Activated T-cell treated with anti-CD3 and anti-CD28 coated beads, Interleukin-2, amount 50 U/mL, for 72 hours (primary cell): ENCODE measurements around the gene ALDH3B1. TPM values are rescaled to one million over a fixed set of nuclear protein-coding genes. Genes with fewer than 3 reads are reported as not detected.

Experiments used
- ATAC-seq, 2 donors: fragments of 150-1000 bp; cut with Tn5 transposase; replicated peaks in 1 of 2; 2 replicates each; pipeline ENCODE4 v1.10.0; 2021; ENCODE audit warnings: moderate library complexity in 2 of 2, mild to moderate bottlenecking in 1 of 2
- DNase-seq, 2 donors: peaks; one replicate each; pipeline ENCODE4 v3.0.0; 2021 to 2022; ENCODE audit warnings: mixed read lengths in 1 of 2
- H3K27ac Mint-ChIP-seq: one replicate; pipeline ENCODE4 v1.8.0; 2022; ENCODE audit warnings: mild to moderate bottlenecking, moderate library complexity, mixed read lengths
- H3K27me3 Mint-ChIP-seq: one replicate; pipeline ENCODE4 v1.8.0; 2022; ENCODE audit warnings: low read depth, mixed read lengths
- H3K36me3 Mint-ChIP-seq, 2 donors: one replicate each; pipeline ENCODE4 v1.8.0; 2022; ENCODE audit warnings: mixed read lengths in 2 of 2, mild to moderate bottlenecking in 1 of 2; ENCODE audit not compliant: insufficient read depth in 2 of 2
- H3K4me1 Mint-ChIP-seq: one replicate; pipeline ENCODE4 v1.8.0; 2022; ENCODE audit warnings: low read depth, mixed read lengths
- H3K4me3 Mint-ChIP-seq, 2 donors: one replicate each; pipeline ENCODE4 v1.8.0; 2022; ENCODE audit warnings: mild to moderate bottlenecking in 2 of 2, mixed read lengths in 2 of 2, moderate library complexity in 2 of 2
- H3K9me3 Mint-ChIP-seq, 2 donors: one replicate each; pipeline ENCODE4 v1.8.0; 2022; ENCODE audit warnings: mixed read lengths in 2 of 2
- total RNA-seq, 2 donors: library from RNA; stranded (reverse); gene quantifications; one replicate each; pipeline ENCODE4 v1.2.3, GENCODE V29; 2022

The ALDH3B1 gene
- total RNA-seq, 2 donors from 2014 or later = 0.10 to 0.16 TPM

DNA sequence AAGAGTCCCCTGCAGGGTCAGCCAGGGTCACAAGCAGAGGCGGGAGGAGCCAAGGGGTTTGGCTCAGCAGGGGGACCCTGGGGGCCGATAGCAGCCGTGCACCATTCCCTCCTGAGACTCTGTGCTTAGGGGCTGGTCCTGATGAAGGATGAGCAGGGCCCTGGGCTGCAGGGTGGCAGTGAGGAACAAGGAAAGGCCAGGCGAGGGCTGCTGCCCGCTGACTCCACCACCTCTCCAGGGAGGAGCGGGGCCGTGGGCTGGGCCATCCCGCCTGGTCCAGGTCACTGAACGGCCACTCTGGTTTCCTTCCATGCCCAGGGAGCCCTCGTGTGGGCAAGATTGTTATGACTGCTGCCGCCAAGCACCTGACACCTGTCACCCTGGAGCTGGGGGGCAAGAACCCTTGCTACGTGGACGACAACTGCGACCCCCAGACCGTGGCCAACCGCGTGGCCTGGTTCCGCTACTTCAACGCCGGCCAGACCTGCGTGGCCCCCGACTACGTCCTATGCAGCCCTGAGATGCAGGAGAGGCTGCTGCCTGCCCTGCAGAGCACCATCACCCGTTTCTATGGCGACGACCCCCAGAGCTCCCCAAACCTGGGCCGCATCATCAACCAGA lies 11.2 kb downstream of the ALDH3B1 start:
- Mint-ChIP-seq H3K27me3 (no peaks in the 10 kb centered on the region), H3K4me1 (no peaks in the 10 kb centered on the region), H3K36me3 (peaks cover 0 to 2% of the 10 kb centered on the region in 2 donors), H3K4me3 (no peak overlapping the region), H3K27ac (no peak overlapping the region), H3K9me3 (no peaks in the 10 kb centered on the region)
- no peak for ATAC-seq
- no peak for DNase-seq

DNA sequence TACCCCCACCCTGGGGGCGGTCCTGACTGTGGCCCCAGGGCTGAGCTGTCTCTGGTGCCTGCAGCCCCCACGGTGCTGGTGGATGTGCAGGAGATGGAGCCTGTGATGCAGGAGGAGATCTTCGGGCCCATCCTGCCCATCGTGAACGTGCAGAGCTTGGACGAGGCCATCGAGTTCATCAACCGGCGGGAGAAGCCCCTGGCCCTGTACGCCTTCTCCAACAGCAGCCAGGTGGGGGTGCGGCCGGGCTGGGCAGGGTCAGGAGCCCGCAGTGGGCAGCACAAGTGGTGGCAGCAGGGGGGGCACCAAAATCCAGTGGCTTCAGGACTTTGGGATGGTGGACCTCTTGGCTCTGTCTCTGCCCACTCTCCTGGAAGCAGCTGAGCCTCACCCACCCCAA lies 12.4 kb downstream of the ALDH3B1 start:
- ATAC-seq (no peak), DNase-seq (no peak)
- no peak overlapping the region for H3K27ac Mint-ChIP-seq
- no peaks in the 10 kb centered on the region for H3K4me1 Mint-ChIP-seq
- no peaks in the 10 kb centered on the region for H3K9me3 Mint-ChIP-seq
- H3K36me3 Mint-ChIP-seq = peaks cover 0 to 2% of the 10 kb centered on the region in 2 donors
- no peaks in the 10 kb centered on the region for H3K27me3 Mint-ChIP-seq
- no peak overlapping the region for H3K4me3 Mint-ChIP-seq

DNA sequence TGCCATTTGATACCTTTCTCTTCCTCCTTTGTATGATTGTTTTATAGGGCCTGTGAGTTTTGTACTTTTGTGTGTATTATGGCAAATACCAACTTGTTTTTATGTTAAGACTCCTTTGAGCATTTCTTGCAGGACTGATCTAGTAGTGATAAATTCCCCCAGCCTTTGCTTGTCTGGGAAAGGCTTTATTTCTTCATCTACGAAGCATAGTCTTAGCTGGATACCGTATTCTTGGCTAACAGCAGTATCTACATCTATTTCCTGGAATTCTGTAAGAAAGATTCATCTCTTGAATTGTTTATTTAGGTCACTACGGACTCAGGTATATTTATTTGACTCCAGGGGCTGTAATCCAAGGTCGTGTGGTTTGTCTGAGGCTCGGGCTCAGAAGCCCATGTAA lies 14.4 kb downstream of the ALDH3B1 start:
- H3K27ac Mint-ChIP-seq = peak overlapping the region; percentile 1
- H3K36me3 Mint-ChIP-seq = peaks cover 0 to 2% of the 10 kb centered on the region in 2 donors
- ATAC-seq (no peak), DNase-seq (no peak)
- peaks cover 10% of the 10 kb centered on the region for H3K4me1 Mint-ChIP-seq
- no peaks in the 10 kb centered on the region for H3K27me3 Mint-ChIP-seq
- H3K4me3 Mint-ChIP-seq = no peak overlapping the region
- H3K9me3 Mint-ChIP-seq = no peaks in the 10 kb centered on the region

DNA sequence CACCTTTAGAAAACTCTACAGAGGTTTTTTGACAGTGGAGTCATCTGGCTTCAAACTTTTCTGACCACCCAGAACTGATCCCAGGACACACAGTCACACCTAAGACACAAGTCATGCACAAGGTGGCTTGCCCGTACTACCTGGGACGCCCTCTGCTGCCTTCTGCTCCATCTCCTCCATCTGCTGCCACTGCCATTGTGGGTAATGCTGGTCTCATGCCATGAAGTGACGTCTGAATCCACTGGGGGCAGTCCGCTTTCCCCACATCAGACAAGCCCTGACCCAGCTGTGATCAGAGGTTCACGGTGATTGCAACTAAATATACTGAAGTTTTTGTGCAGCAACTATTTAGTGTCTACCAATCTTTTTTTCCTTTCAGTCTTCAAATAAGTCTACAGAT lies 14.9 kb downstream of the ALDH3B1 start:
- no peak overlapping the region for H3K27ac Mint-ChIP-seq
- H3K36me3 Mint-ChIP-seq = peaks cover 0 to 2% of the 10 kb centered on the region in 2 donors
- no peaks in the 10 kb centered on the region for H3K9me3 Mint-ChIP-seq
- ATAC-seq (no peak), DNase-seq (no peak)
- H3K27me3 Mint-ChIP-seq = no peaks in the 10 kb centered on the region
- no peak overlapping the region for H3K4me3 Mint-ChIP-seq
- H3K4me1 Mint-ChIP-seq = peaks cover 16% of the 10 kb centered on the region

DNA sequence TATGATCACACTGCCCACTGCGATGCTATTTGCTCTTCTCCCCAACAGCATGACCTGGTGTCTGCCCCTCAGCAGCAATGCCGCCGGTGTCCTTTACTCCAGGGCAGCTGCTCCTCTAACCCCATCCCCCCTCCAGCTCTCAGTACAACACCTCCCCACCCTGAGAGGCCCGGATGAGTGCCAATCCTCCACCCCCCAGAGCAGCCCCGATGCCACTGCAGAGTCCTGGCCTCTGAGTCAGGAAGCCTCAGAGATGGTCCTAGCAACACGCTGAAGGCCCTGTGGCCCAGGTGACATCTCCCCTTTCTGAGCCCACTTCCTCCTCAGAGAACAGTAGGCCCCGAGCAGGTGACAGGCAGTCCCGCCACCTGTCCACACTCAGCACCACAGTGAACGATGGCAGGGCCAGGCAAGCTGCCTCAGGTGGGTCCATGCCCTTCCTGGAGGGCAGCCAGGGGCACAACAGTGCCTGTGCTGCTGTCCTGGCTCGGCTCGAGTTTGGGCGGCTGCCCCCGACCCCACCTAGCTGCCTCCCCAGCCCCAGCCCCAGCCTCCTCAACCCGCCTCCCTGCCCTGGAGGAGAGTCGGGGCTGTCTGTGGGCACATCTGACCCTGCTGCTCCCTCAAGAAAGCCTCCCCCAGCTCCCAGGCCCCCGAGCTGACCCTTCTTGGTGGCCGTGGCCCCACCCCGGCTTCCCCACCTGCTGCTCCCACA lies 16.4 kb downstream of the ALDH3B1 start:
- peaks cover 0 to 2% of the 10 kb centered on the region in 2 donors for H3K36me3 Mint-ChIP-seq
- peaks cover 26% of the 10 kb centered on the region for H3K4me1 Mint-ChIP-seq
- H3K27me3 Mint-ChIP-seq = no peaks in the 10 kb centered on the region
- no peaks in the 10 kb centered on the region for H3K9me3 Mint-ChIP-seq
- ATAC-seq = no peak
- H3K4me3 Mint-ChIP-seq = no peak overlapping the region
- DNase-seq = no peak
- no peak overlapping the region for H3K27ac Mint-ChIP-seq

DNA sequence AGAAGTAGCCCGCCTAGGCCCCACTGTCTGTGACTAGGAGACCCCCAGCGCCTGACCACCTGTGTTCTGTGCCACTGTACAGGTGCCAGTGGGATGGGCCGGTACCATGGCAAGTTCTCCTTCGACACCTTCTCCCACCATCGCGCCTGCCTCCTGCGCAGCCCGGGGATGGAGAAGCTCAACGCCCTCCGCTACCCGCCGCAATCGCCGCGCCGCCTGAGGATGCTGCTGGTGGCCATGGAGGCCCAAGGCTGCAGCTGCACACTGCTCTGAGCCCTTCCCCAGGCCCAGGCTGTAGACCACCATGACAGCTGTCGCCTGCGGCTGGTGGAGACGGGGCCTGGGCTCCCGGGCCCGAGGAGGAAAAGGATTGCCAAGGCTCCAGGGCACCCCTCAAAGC lies 17.5 kb downstream of the ALDH3B1 start:
- DNase-seq (no peak), ATAC-seq (no peak)
- H3K27ac Mint-ChIP-seq = no peak overlapping the region
- H3K4me3 Mint-ChIP-seq = no peak overlapping the region
- H3K9me3 Mint-ChIP-seq = no peaks in the 10 kb centered on the region
- H3K36me3 Mint-ChIP-seq = peaks cover 0 to 2% of the 10 kb centered on the region in 2 donors
- peaks cover 34% of the 10 kb centered on the region for H3K4me1 Mint-ChIP-seq
- H3K27me3 Mint-ChIP-seq = no peaks in the 10 kb centered on the region

DNA sequence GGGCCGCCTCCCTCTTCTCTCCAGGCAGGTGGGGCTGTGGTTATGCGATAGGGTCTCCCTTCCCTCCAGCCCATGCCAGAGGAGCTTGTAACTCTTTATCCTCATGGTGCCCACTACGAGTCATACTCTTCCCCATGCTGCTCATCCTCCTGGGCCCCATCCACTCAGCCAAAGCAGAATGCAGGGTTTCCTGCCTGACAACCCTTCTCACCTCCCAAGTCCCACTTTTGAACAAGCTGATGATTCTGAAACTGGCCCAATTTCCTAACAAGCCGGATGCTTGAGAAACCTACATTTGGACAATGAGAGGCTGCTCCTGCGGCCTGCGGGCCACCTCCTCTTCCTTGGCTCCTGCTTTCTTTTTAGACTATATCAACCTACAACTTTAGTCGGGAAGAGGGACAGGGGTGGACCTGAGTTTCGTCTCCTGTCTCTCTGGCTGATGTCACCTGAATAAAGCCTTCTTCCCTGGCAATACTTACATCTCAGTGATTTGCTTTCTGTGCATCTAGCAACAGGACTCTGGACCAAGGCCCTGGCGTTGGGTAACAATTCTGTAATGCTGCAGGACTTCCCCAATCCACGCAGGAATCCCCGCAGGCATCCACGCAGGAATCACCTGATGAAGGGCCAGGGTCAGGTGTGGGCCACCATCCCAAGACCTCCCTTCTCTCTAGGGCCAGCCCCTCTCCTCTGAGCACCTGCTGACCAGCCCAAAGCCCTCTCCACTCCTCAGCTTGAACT lies 18.8 kb downstream of the ALDH3B1 start:
- DNase-seq = no peak
- ATAC-seq = no peak
- no peak overlapping the region for H3K27ac Mint-ChIP-seq
- H3K27me3 Mint-ChIP-seq = no peaks in the 10 kb centered on the region
- H3K36me3 Mint-ChIP-seq = peaks cover 0 to 2% of the 10 kb centered on the region in 2 donors
- H3K9me3 Mint-ChIP-seq = no peaks in the 10 kb centered on the region
- peaks cover 34% of the 10 kb centered on the region for H3K4me1 Mint-ChIP-seq
- H3K4me3 Mint-ChIP-seq = peak overlapping the region; percentile 96 to 97

DNA sequence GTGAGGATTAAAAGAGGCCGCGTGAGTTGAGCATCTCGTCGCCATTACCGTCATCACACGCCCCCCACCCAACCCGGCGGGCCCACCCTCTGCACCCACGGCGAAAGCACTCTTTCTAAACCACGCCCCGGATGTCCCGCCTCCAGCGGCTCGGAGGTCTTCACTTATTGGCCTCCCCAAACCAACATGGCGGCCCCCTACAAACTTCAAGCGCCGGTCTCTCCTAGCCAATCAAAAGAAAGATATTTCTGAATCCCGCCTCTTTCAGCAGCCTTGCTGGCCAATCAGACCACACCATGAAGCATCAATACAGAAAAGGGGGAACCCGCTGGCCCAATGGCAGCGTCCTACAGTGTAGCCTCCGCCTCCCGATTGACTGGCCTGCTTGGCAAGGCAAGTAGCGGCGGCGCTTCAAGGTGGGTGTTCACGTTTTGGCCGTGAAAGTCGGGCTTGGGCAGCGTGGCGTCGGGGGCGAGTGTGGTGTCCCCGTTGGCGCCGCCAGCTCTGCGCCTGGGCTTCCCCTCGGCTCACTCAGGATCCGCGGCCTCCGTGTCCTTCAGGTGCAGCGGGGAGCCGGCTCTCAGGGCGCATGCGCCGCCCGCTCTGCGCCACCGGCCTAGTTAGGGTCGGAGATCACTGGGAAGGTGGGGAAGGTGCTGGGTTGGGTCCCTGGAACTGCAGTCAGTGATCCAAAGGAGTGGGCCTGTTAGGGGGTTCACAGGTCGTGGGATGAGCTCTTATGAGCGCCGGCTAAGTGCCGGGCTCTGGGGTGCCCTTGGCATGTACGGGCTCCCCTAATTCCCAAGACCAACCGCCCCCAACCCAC lies 20.4 kb downstream of the ALDH3B1 start, which contains the start of gene NDUFS8:
Gene NDUFS8, plus strand, starts transcription at position 364 of the 826 bp plus-strand sequence. CDS start 1,471 bp downstream, outside the sequence.
- Mint-ChIP-seq H3K4me1 (peaks cover 34% of the 10 kb centered on the region), H3K27me3 (no peaks in the 10 kb centered on the region), H3K9me3 (no peaks in the 10 kb centered on the region), H3K36me3 (no peaks in the 10 kb centered on the region), H3K4me3 (peak within 1 kb of the TSS; percentile 96 to 97), H3K27ac (peak within 1 kb of the TSS; percentile 96)
- peak; percentile 96 to 98 for ATAC-seq
- peak; percentile 96 to 98 for DNase-seq

DNA sequence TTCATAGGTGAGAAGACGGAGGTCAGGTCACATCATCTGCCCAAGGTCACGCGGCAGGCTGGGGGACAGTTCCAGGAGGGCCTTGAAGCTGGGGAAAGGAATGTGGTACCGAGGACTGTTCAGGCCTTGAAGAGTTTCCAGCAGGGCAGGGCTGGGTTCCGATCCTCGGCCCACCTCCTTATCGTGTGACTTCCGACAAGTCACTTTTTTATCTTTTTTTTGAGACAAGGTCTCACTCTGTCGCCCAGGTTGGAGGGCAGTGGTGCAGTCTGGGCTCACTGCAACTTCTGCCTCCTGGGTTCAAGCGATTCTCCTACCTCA lies 21.0 kb downstream of the ALDH3B1 start:
- ATAC-seq = no peak
- H3K9me3 Mint-ChIP-seq = no peaks in the 10 kb centered on the region
- peak overlapping the region; percentile 96 to 97 for H3K4me3 Mint-ChIP-seq
- no peak for DNase-seq
- no peaks in the 10 kb centered on the region for H3K36me3 Mint-ChIP-seq
- H3K4me1 Mint-ChIP-seq = peaks cover 34% of the 10 kb centered on the region
- H3K27me3 Mint-ChIP-seq = no peaks in the 10 kb centered on the region
- H3K27ac Mint-ChIP-seq = peak overlapping the region; percentile 96

DNA sequence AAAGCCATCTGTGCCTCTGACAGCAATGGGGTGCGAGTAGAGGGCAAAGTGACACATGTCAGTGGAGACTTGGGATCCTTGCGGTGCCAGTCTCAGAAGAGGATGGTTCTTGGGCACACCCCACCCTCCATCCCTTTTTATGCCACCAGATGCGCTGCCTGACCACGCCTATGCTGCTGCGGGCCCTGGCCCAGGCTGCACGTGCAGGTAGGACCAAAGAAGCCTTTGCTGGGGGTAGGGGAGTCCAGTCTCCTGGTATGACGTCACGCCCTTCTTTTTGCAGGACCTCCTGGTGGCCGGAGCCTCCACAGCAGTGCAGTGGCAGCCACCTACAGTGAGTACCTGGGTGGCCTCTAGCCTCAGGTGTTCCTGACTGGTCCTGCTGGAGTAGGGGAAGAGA lies 21.9 kb downstream of the ALDH3B1 start:
- no peak for ATAC-seq
- Mint-ChIP-seq H3K9me3 (no peaks in the 10 kb centered on the region), H3K27me3 (no peaks in the 10 kb centered on the region), H3K27ac (no peak overlapping the region), H3K36me3 (no peaks in the 10 kb centered on the region), H3K4me3 (peak overlapping the region; percentile 96 to 97), H3K4me1 (peaks cover 39% of the 10 kb centered on the region)
- no peak for DNase-seq

DNA sequence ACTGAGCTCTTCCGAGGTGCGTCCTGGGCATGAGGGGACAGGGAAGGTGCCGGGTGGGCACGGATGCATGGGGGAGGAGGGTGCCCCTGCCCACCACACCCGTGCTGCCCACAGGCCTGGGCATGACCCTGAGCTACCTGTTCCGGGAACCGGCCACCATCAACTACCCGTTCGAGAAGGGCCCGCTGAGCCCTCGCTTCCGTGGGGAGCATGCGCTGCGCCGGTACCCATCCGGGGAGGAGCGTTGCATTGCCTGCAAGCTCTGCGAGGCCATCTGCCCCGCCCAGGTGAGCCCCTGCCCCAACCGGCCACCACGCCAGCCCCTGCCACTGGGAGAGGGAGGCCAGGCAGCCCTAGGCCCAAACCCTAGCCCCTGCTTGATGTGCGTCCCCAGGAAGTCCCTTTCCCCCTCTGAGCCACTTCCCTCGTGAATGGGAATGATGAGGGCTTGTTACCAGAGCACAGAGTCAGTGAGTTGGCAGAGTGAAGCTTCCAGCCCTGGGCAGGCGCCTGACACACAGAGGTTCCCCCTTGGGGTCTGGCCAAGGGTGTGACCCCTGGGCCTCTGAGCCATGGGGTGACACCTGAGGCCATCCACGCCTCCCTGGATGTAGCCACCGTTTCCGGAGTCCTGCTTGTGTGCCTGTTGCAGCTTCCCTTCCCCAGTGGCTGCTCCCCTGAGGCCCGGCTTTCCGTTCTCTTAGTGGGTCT lies 23.0 kb downstream of the ALDH3B1 start:
- ATAC-seq = no peak
- H3K4me3 Mint-ChIP-seq = no peak overlapping the region
- no peaks in the 10 kb centered on the region for H3K27me3 Mint-ChIP-seq
- no peaks in the 10 kb centered on the region for H3K9me3 Mint-ChIP-seq
- DNase-seq = no peak
- no peak overlapping the region for H3K27ac Mint-ChIP-seq
- no peaks in the 10 kb centered on the region for H3K36me3 Mint-ChIP-seq
- peaks cover 42% of the 10 kb centered on the region for H3K4me1 Mint-ChIP-seq

DNA sequence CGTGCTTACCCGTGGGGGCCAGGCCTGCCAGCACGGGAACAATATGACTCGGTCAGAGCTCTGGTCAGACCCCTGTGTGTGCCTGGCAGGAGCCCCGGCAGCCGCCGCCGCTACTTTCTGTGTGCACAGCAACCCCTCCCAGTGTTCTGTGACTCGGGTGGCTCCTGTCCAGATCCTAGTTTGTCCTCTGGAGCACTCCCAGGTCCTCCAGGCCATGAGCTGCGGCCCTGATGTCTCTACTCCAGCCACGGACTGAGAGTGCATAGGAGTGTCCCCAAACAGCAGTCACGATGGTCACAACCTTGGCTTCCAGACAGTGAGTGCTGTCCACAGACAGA lies 23.6 kb downstream of the ALDH3B1 start:
- H3K27ac Mint-ChIP-seq = no peak overlapping the region
- H3K4me1 Mint-ChIP-seq = peaks cover 40% of the 10 kb centered on the region
- no peaks in the 10 kb centered on the region for H3K27me3 Mint-ChIP-seq
- no peak overlapping the region for H3K4me3 Mint-ChIP-seq
- H3K9me3 Mint-ChIP-seq = no peaks in the 10 kb centered on the region
- no peak for DNase-seq
- no peaks in the 10 kb centered on the region for H3K36me3 Mint-ChIP-seq
- no peak for ATAC-seq
